ENCODE results near the gene DIS3L2. TPM values are rescaled to one million over a fixed set of nuclear protein-coding genes. Genes with fewer than 3 reads are reported as not detected.

The DIS3L2 gene
- polyA plus RNA-seq, 3 donors: 31.3 to 35.4 (median 33.2) TPM

GRCh38 chr2:232340171-232340935 is 378.8 kb downstream of the DIS3L2 start:
- no peak for DNase-seq (ENCODE audit: low read depth in 3 of 3, low spot score in 2 of 3)

- DNase-seq (ENCODE audit: low read depth in 3 of 3, low spot score in 2 of 3): no peak
Measured at GRCh38 chr2:232341061-232341738, 379.7 kb downstream of the DIS3L2 start.

- no peak for DNase-seq (ENCODE audit: low read depth in 3 of 3, low spot score in 2 of 3)
Measured at GRCh38 chr2:232341739-232342126, 380.2 kb downstream of the DIS3L2 start.

DNA sequence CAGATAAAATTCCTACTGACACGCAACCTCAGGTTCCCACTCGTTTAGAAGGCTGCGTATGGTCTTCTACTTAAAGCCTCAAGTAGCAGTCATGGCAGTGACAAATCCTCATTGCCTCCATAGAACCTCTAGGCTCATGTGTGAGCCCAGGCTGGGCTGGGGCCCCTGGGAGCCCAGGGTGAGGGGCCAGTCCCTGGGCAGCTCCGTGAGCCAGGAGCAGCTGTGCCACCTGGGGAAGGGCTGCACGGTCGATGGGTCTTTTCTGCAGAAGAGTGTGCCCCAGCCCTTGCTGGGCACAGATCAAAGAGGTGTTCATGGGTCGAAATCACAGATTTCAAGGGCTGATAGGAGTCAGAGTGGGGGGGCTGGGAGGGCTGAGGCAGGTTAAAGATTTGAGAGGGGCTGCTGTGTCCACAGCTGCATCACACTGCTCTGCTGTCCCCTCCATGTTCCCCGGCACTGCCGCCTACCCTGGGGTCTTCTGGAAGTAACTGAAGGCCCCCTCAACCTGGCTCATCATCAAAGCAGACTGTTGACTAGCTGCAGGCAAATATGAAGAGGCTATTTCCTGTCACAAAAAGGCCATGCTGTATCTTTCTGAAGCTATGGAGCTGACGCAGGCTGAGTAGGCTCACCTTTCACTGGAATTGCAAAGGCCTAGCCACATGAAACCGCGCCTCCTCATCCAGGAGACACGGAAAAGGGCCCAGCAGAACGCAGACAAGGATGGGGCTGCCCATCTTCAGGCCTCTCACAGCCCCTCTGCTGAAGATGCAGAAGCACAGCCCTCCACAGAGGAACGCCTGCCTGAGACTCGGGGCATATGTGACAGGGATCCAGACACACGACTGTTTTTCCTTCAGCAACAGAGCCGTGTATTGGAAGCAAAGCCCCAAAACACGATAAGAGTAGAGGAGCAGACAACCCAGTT is 381.4 kb downstream of the DIS3L2 start:
- DNase-seq (ENCODE audit: low read depth in 3 of 3, low spot score in 2 of 3): no peak

- no peak for DNase-seq (ENCODE audit: low read depth in 3 of 3, low spot score in 2 of 3)
Measured at GRCh38 chr2:232343821-232344220, 382.3 kb downstream of the DIS3L2 start.

- DNase-seq (ENCODE audit: low read depth in 3 of 3, low spot score in 2 of 3): no peak
Measured at GRCh38 chr2:232345251-232345650, 383.7 kb downstream of the DIS3L2 start.

DNA sequence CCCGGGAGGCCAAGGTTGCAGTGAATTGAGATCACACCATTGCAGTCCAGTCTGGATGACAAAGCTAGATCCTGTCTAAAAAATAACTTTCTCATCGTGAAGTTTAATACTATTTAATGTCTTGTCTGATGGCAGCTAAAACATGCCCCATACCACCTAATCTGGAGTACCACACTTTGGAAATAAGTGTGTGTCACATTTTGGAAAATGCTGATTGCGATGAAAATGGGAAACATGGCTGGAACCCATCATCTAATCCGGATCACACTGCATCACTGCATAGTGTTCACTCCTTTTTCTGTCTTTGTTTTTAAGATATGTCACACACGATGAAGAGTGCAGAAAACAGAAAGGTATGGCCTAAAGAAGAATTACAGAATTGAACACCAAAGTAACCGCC is 385.9 kb downstream of the DIS3L2 start:
- no peak for DNase-seq (ENCODE audit: low read depth in 3 of 3, low spot score in 2 of 3)

DNA sequence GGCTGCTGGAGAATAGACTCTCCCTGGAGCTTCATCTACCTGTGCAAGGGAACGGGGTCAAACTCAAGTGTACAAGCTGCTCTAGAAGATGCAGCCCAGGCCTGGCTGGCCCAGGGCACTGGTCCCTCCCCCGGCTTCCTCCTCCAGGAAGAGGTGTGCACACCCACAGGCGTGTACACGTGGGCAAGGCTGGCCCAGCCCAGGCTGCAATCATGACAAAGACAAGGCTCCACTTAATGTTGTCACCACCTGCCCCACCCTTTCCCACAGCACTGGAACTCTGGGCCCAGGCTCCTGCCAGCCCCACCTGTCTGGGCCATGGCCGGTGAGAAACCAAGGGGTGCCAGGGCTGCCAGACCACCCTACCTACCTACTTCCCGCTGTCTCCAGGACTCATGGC is 387.4 kb downstream of the DIS3L2 start:
- no peak for DNase-seq (ENCODE audit: low read depth in 3 of 3, low spot score in 2 of 3)

GRCh38 chr2:232349546-232349945 is 388.0 kb downstream of the DIS3L2 start:
- DNase-seq (ENCODE audit: low read depth in 3 of 3, low spot score in 2 of 3): no peak

DNA sequence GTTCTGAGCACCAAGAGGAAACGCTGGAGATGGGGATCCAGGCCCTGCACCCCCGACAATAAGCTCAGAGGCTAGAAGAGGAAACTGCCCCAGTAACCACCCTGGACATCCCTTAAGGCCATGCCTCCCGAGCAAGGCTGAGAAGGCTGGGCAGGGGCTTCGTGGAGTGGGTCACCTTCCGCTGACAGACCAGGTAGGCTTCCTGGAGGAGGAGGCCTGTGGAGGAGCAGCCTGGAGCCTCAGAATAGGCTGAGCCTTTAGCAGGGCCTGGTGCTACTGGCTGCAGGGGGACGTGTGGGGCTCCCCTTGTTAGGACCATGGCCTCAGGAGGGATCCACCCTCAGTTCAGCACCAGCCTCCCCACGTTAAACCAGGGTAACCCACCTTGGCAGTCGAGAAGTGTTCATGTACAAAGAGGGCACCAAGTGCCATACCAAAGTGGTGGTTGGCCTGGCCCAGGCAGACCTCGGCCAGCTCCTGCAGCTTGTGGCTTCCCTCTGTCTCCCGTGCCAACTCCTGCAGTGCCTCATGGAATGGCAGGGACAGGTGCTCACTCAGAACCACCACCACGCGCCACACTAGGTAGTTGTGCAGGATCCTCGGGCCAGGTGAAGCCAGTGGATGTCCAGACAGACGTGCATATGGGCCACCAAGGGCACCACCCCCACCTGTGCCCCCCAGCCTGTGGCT is 388.6 kb downstream of the DIS3L2 start:
- DNase-seq (ENCODE audit: low read depth in 3 of 3, low spot score in 2 of 3): no peak

DNA sequence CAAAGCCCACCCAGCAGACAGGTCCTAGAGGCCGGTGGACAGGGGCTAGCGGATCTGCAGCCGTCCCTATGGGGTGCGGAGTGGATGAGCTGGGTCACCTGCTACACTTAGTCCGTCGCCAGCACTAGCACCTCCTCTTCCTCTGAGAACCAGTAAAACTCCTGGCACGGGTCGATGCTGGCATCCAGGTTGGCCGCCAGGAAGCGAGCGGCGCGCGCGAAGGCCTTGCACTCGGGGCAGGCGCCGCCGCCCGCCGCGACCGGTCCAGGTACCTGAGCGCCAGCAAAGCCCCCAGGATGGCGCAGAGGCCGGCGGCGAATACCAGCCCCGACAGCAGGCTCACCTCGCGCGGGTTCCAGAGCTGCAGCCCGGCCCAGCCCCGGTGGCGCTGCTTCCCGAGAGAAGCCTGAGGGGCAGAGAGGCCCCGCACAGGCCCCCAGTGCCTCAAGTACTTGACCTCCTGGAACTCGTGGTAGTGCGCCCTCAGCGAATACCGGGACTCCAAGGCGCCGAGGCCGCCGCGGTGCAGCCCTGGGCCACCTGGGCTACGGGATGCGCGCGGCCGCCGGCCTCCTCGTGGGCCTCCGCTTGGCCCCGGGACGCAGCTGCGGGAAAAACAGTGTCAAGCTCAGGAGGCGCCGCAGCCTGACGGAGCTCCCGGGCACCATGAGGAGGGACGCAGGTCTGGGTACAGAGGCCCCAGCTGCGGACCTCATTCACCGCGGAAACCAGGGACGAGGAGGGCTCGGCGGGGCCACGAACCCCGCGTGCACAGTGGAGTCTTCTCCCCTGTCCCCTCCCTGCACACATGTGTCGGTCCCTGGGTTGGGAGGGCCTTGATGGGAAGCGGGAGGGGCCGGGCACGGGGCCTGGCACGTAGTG is 389.5 kb downstream of the DIS3L2 start:
- no peak for DNase-seq (ENCODE audit: low read depth in 3 of 3, low spot score in 2 of 3)

DNA sequence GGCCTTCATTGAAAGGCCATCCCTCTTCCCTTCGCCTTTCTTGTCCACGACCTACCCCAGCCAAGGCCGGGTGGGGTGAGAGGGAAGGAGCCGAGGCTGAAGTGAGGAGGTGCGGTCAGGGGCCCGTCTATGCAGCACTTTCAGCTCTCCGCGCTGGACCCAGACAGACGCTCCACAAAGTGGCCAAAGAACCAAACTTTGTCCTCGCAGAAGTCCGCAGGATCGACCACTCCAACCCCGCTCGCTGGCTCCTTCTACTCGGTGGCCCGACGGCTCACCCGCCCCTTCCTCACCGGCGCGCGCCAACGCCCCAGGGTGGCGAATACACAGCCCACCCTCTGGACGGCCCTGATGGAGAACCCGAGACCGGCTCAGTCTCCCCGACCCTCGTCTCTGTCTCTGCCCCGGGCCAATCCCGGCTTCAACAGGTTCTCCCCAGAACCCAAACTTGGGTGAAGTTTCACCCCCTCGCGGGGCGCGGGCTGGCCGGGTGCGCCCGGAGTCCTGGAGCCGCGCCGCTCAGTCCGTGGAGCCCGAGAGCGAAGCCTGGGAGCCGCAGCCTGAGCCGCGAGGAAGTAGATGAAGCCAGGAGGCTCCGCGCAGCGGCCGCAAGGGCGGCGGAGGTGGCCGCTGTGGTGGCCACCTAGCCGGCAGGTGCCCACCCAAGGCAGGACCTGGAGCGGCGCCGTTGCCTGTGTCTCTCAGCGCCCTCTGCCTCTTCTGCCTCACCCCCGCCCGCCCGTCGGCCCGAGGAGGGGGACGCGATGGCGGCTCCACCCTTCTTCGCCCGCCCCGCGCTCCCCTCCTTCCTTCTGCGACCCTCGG is 390.4 kb downstream of the DIS3L2 start:
- DNase-seq (ENCODE audit: low read depth in 3 of 3, low spot score in 2 of 3): no peak

DNA sequence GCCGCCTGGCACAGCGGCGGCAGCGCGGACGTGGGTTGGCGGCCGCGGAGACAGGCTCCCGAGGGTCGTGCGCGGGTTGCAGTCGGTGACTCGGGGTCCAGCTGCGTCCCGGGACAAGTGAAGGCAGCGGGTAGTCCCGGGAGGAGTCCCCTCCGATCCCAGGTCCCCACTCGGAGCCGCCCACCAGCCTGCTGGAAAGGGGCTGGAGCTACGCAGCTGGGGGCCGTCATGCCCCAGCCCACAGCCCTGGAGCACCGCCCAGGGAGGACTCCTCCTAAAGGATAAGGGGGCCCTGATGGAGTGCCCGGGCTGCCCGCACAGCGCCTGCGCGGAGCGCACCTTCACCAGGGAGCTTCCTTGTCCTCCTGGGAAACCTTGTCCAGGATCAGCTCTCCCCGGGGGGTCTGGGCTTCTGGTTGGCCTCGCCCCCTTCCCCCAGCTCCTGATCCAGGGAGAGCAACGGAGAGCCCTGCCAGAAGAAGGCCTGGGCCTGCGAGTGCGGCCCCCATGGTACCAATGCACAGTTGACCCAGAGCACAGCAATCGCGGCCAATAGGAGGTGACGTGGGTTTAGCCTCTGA is 391.1 kb downstream of the DIS3L2 start:
- no peak for DNase-seq (ENCODE audit: low read depth in 3 of 3, low spot score in 2 of 3)

GRCh38 chr2:232353096-232353495 is 391.6 kb downstream of the DIS3L2 start:
- no peak for DNase-seq (ENCODE audit: low read depth in 3 of 3, low spot score in 2 of 3)

GRCh38 chr2:232353660-232354059 is 392.1 kb downstream of the DIS3L2 start:
- no peak for DNase-seq (ENCODE audit: low read depth in 3 of 3, low spot score in 2 of 3)

DNA sequence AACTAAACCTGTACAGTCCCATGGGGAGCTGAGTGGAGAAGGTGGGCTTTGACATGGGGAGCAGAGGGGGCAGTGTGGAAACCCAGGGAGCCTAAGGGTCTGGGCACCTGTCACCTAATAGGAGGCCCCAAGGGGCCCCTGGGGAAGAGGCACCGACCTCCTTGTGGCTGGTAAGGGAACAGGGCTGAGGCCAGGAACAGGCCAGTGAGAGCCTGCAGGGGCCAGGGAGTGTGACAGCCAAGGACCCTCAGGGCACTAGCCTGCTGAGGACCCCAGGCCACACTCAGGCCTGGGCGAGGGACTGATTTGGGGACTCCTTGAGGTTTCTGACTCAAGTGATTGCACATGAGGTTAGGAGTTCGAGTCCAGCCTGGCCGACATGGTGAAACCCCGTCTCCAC is 392.6 kb downstream of the DIS3L2 start:
- DNase-seq (ENCODE audit: low read depth in 3 of 3, low spot score in 2 of 3): no peak

DNA sequence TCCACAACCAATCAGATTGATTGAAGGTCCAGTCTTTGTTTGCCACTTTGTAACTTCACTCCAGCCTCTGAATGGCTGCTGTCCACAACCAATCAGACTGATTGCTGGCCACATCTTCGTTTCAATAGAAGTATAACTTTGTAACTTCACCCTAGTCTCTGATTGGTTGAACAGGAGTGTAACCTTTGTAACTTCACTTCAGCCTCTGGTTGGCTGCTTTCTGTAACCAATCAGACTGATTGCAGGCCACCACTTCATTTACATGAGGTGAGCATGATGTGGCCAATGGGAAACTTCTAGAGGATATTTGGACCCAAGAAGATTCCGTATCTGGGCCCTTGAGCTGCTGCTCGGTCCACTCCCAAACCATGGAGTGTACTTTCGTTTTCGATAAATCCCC is 400.1 kb downstream of the DIS3L2 start:
- no peak for DNase-seq (ENCODE audit: low read depth in 3 of 3, low spot score in 2 of 3)

- no peak for DNase-seq (ENCODE audit: low read depth in 3 of 3, low spot score in 2 of 3)
Measured at GRCh38 chr2:232362174-232362900, 400.8 kb downstream of the DIS3L2 start.

Measured in right renal cortex interstitium (tissue), 3 donors.